ENCODE results near the gene TMIE. TPM values are rescaled to one million over a fixed set of nuclear protein-coding genes. Genes with fewer than 3 reads are reported as not detected.

TMIE gene
- total and polyA plus RNA-seq, 12 donors: 0.30 to 21.4 (median 2.0) TPM

DNA sequence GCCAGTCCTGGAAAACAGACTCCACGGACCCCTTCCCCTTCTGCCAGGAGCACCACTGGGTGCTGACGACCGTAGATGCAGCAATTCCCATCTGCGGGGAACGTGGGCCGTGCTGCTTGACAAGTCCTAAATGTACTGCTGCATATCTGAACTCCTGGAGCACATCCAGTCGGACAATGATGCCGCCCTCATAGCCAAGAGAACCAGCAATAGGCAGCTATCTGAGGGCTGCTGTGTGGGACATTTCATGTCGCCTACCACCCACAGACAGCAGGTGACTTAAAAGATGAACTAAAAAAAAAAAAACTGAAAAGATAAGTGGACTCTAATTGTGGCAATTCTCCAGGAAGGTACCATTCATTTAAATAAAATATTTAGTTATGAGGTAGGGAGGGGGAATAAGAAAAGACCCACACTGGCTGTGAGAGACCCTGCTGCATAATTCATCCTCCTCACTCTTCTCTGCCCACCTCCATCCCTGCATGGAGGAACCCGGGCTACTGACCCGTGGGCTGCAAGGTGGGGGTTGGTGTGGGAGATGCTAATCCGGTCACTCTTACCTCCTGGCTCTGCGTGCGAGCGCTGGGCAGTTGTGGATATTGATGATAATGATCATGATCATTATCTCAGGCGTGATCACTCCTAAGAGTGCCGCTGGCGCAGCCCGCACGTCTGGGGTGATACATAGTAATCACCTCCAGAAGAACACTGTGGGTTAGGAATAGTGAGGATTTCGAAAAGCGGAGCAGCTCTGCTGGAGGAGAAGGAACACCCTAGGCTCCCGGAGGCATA lies 36.0 kb upstream of the TMIE start:
- intact Hi-C loops (cut with DNase I): no loop called here
- 71 to 78% (median 76%) methylated on average over 17 to 23 of the region's 23 CpGs for WGBS, 4 donors
- peaks cover 0 to 4% of the 10 kb centered on the region in 2 donors for H3K4me1 ChIP-seq (replicated peaks in 1 of 2)
- H3K9me3 ChIP-seq (replicated peaks in 1 of 3): no peaks in the 10 kb centered on the region
- DNase-seq: peak in 2 of 7 donors; percentile 0 to 43
- TF ChIP-seq POLR2A (IDR thresholded peaks at IDR 0.05): no peak
- TF ChIP-seq, protein P1, sequence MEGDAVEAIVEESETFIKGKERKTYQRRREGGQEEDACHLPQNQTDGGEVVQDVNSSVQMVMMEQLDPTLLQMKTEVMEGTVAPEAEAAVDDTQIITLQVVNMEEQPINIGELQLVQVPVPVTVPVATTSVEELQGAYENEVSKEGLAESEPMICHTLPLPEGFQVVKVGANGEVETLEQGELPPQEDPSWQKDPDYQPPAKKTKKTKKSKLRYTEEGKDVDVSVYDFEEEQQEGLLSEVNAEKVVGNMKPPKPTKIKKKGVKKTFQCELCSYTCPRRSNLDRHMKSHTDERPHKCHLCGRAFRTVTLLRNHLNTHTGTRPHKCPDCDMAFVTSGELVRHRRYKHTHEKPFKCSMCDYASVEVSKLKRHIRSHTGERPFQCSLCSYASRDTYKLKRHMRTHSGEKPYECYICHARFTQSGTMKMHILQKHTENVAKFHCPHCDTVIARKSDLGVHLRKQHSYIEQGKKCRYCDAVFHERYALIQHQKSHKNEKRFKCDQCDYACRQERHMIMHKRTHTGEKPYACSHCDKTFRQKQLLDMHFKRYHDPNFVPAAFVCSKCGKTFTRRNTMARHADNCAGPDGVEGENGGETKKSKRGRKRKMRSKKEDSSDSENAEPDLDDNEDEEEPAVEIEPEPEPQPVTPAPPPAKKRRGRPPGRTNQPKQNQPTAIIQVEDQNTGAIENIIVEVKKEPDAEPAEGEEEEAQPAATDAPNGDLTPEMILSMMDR (IDR thresholded peaks at IDR 0.05): no peak
- H3K27ac ChIP-seq: no peak overlapping the region
- no peaks in the 10 kb centered on the region for H3K27me3 ChIP-seq
- no peaks in the 10 kb centered on the region for H3K36me3 ChIP-seq (replicated peaks in 1 of 2)
- no peak overlapping the region for H3K4me3 ChIP-seq

DNA sequence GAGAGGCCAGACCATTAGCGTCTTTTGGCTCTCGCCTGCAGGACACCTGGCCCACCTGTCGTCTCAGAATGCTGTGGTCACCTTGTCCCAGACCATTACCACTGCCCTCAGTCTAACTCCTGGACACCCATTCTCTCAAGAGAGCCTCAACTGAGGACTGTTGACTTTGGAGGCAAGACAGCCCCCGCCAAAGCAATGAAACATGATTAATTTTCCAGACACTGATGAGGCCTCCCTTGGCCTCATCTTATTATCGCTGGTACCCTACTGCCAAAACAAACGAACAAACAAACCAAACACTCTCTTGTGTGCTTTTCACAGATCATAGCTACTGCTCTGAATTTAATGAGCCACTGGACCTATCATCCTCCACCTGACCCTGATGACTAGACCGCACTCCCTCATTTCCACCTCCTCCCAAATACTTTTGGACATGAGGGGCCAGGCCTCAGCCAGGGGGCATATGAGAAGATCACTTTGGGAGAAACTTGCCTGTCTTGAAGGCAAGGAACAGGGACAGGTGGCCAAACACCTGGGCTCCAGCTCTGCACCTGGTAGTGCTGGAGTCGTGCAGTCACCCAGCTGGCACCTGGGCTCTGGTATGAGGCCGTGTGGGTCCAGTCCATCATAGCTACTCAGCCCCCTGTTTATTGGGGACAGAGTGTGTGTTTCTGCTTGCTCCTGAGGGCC lies 35.3 kb upstream of the TMIE start:
- no peak overlapping the region for H3K27ac ChIP-seq
- H3K27me3 ChIP-seq: no peaks in the 10 kb centered on the region
- TF ChIP-seq POLR2A (IDR thresholded peaks at IDR 0.05): no peak
- TF ChIP-seq, protein P1 (IDR thresholded peaks at IDR 0.05): no peak
- no peaks in the 10 kb centered on the region for H3K36me3 ChIP-seq (replicated peaks in 1 of 2)
- intact Hi-C loops (cut with DNase I): no loop called here
- H3K4me1 ChIP-seq (replicated peaks in 1 of 2): peaks cover 0 to 4% of the 10 kb centered on the region in 2 donors
- no peak overlapping the region for H3K4me3 ChIP-seq
- 64 to 85% (median 80%) methylated on average over 6 to 9 of the region's 9 CpGs for WGBS, 4 donors
- H3K9me3 ChIP-seq (replicated peaks in 1 of 3): no peaks in the 10 kb centered on the region
- peak in 4 of 7 donors; percentile 4 to 39 (median 10) for DNase-seq

DNA sequence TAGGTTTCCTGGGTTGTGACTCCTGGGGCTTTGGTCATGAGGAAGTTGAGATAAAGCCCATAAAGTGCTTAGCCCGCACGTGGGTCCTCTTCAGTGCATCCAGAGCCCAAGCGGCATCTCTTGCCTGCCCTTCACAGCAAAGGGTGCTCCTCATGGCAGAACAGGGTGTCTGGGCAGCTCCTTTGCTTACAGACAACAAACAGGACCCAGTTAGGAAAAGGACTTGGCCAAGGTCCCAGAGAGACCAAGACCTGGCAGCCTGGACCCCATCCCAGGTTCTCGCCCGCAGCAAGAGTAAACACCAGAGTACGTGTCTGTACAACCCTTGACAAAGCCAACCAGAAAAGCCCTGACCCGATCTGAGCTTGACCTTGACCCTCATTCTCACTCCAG lies 34.7 kb upstream of the TMIE start:
- Histone ChIP-seq H3K36me3 (replicated peaks in 1 of 2) (no peaks in the 10 kb centered on the region), H3K27ac (no peak overlapping the region), H3K4me1 (replicated peaks in 1 of 2) (peaks cover 0 to 4% of the 10 kb centered on the region in 2 donors), H3K27me3 (no peaks in the 10 kb centered on the region), H3K9me3 (replicated peaks in 1 of 3) (no peaks in the 10 kb centered on the region), H3K4me3 (no peak overlapping the region)
- TF ChIP-seq, protein P1 (IDR thresholded peaks at IDR 0.05): no peak
- TF ChIP-seq POLR2A (IDR thresholded peaks at IDR 0.05): no peak
- DNase-seq: peak in 4 of 7 donors; percentile 2 to 44 (median 12)
- intact Hi-C loops (cut with DNase I): no loop called here
- 74 to 80% (median 77%) methylated on average over 4 to 7 of the region's 7 CpGs for WGBS, 4 donors

DNA sequence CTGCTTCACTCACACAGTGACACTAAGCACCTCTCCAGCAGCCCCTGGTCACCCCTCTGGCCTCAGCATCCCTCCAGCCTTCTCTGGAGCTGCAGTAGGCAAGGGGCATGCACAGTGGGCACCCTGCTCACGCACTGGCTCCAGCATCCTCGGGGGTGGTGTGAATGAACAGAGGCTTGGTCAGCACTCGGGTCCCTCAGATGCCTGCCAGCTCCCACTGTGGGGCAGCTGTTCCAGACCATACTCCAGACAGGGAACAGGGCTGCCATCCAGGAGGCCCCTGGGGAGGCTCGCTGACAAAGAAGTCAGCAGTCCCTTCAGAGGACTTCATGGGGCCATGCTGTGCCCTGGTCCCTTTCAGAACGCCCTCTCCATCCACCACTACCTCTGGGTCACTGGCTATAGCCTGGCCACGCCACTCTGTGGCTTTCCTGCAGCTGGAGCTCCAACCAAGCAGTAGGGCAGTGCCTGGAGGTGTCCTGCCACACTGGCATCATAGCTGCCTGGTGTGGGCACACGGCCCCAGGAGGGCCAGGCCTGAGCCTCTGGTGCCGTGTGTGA lies 34.1 kb upstream of the TMIE start:
- no peak for TF ChIP-seq POLR2A (IDR thresholded peaks at IDR 0.05)
- TF ChIP-seq, protein P1 (IDR thresholded peaks at IDR 0.05): no peak
- Histone ChIP-seq H3K27ac (no peak overlapping the region), H3K27me3 (no peaks in the 10 kb centered on the region), H3K9me3 (replicated peaks in 1 of 3) (no peaks in the 10 kb centered on the region), H3K4me3 (no peak overlapping the region), H3K36me3 (replicated peaks in 1 of 2) (no peaks in the 10 kb centered on the region), H3K4me1 (replicated peaks in 1 of 2) (peaks cover 0 to 4% of the 10 kb centered on the region in 2 donors)
- intact Hi-C loops (cut with DNase I): no loop called here
- 67 to 92% (median 86%) methylated on average over 1 to 8 of the region's 8 CpGs for WGBS, 4 donors
- DNase-seq: peak in 5 of 7 donors; percentile 4 to 36 (median 12)

All from adrenal gland (tissue), 12 donors.